RWPE1 (cell line): ENCODE results near the gene MAT1A.

Source experiments
- CTCF ChIA-PET: fragments of 350-600 bp; sonication (Branson Sonifier 250); formaldehyde crosslinking; extraction: SDS; loops from one replicate; lab custom pipeline; 2021; lab: Yijun Ruan, JAX
- POLR2A ChIA-PET: fragments of 400-600 bp; formaldehyde crosslinking; extraction: SDS; loops from one replicate; lab custom pipeline; 2020; ENCODE audit warnings: antibody characterized with exemption; ENCODE audit not compliant: low non-redundant PET; lab: Yijun Ruan, JAX
- DNase-seq: peaks from one replicate; pipeline ENCODE4 v3.0.0; 2012; ENCODE audit warnings: low spot score
- H3K27ac ChIP-seq: fragments of 450-650 bp; 2 replicates; pipeline ENCODE4 v1.5.1; 2017
- TF ChIP-seq, protein P1 (sequence below): fragments of 450-650 bp; conservative IDR thresholded peaks from 2 replicates; pipeline ENCODE4 v1.5.1; 2017; ENCODE audit warnings: low read depth, mild to moderate bottlenecking

The MAT1A gene

DNA sequence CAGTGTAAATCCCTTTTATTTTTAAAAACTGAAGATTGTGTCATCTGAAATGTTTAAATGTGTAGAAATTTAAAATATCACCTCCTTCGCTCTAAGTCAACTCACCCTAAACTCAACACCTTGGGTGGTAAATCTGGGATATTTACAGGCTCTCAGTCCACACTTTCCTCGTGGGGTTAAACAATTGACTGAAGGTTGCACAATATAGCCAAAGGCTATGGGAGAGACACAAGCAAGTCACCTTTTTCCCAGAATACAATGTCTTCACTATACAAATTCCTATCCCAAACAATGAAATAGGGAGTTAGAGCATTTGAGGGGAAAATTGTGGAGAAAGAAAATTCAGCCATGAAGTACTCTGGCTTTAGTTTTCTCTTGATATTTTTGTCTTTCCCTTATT, 32.7 kb upstream of the MAT1A start:
- DNase-seq: no peak
- TF ChIP-seq, protein P1, sequence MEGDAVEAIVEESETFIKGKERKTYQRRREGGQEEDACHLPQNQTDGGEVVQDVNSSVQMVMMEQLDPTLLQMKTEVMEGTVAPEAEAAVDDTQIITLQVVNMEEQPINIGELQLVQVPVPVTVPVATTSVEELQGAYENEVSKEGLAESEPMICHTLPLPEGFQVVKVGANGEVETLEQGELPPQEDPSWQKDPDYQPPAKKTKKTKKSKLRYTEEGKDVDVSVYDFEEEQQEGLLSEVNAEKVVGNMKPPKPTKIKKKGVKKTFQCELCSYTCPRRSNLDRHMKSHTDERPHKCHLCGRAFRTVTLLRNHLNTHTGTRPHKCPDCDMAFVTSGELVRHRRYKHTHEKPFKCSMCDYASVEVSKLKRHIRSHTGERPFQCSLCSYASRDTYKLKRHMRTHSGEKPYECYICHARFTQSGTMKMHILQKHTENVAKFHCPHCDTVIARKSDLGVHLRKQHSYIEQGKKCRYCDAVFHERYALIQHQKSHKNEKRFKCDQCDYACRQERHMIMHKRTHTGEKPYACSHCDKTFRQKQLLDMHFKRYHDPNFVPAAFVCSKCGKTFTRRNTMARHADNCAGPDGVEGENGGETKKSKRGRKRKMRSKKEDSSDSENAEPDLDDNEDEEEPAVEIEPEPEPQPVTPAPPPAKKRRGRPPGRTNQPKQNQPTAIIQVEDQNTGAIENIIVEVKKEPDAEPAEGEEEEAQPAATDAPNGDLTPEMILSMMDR: no peak
- no peak overlapping the region for H3K27ac ChIP-seq
- CTCF ChIA-PET: no interaction called here
- POLR2A ChIA-PET: no interaction called here

- POLR2A ChIA-PET: no interaction called here
- TF ChIP-seq, protein P1: no peak
- CTCF ChIA-PET: interaction anchor here (0.6 to 0.7 kb wide), 3 partner anchors 266 to 1884 kb away, joined by 3 to 7 read pairs (median 3); no protein-coding TSS in a partner anchor
- DNase-seq: no peak
- H3K27ac ChIP-seq: no peak overlapping the region
These were observed 31.7 kb upstream of the MAT1A start for GRCh38 chr10:80321183-80321582.

GRCh38 chr10:80320377-80320776, 30.9 kb upstream of the MAT1A start:
- TF ChIP-seq, protein P1: no peak
- POLR2A ChIA-PET: no interaction called here
- CTCF ChIA-PET: no interaction called here
- H3K27ac ChIP-seq: no peak overlapping the region
- DNase-seq: no peak

- H3K27ac ChIP-seq: no peak overlapping the region
- DNase-seq: no peak
- ChIA-PET POLR2A (no interaction called here), CTCF (no interaction called here)
- TF ChIP-seq, protein P1: no peak
These were observed 30.4 kb upstream of the MAT1A start for GRCh38 chr10:80319725-80320290.

GRCh38 chr10:80319318-80319717, 29.9 kb upstream of the MAT1A start:
- CTCF ChIA-PET: no interaction called here
- no peak overlapping the region for H3K27ac ChIP-seq
- DNase-seq: no peak
- POLR2A ChIA-PET: no interaction called here
- TF ChIP-seq, protein P1: no peak

GRCh38 chr10:80318742-80319141, 29.3 kb upstream of the MAT1A start:
- TF ChIP-seq, protein P1: no peak

More at GRCh38 chr10:80318742-80319141, 29.3 kb upstream of the MAT1A start:
- H3K27ac ChIP-seq: no peak overlapping the region
- POLR2A ChIA-PET: no interaction called here
- no peak for DNase-seq
- CTCF ChIA-PET: no interaction called here
